ENCODE results near the gene PACSIN2. TPM values are rescaled to one million over a fixed set of nuclear protein-coding genes. Genes with fewer than 3 reads are reported as not detected.
A peak's percentile ranks its signal among the peaks of the same experiment; 100 is the strongest.
"Not testable (repeated sequence)": the region's sequence is repeated elsewhere in the genome, so short reads cannot be mapped to it uniquely, and the experiment has no call there.

Gene PACSIN2
- total and polyA plus RNA-seq, 5 experiments from 2014 or later: 21.9 to 44.9 (median 27.8) TPM

DNA sequence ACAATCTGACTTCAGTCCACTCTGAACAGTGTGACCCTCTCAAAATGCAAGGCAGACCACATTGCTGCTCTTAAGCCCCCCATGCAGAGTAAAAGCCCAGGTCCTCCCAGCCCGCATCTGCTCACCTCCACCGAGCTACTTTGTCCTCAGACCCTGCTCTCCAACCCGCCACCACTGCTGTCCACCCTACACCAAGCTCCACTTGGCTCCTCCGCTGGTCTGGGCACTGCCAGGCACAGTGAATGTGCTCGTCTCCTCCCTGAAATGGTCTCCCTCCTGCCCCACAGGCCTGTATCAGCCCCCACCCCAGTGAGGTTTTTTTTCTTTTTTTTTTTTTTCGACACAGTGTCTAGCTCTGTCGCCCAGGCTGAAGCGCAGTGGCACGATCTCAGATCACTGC, 90.5 kb downstream of the PACSIN2 start:
- Mint-ChIP-seq H3K4me3 (peak overlapping the region in 8 of 10 donors; percentile 14 to 63 (median 49)), H3K27me3 (no peaks in the 10 kb centered on the region), H3K36me3 (peaks cover 0 to 7% (median 0%) of the 10 kb centered on the region in 3 donors), H3K27ac (peak overlapping the region in 5 of 10 donors; percentile 19 to 92 (median 75)), H3K4me1 (peaks cover 37 to 80% (median 66%) of the 10 kb centered on the region in 4 donors), H3K9me3 (no peaks in the 10 kb centered on the region)
- DNase-seq (no peak), ATAC-seq (no peak)
- POLR2A ChIA-PET: interaction anchor here (0.5 to 1.3 kb wide), 3 partner anchors 8 to 121 kb away, joined by 3 to 5 read pairs (median 4); partner anchors contain the start of gene PACSIN2

DNA sequence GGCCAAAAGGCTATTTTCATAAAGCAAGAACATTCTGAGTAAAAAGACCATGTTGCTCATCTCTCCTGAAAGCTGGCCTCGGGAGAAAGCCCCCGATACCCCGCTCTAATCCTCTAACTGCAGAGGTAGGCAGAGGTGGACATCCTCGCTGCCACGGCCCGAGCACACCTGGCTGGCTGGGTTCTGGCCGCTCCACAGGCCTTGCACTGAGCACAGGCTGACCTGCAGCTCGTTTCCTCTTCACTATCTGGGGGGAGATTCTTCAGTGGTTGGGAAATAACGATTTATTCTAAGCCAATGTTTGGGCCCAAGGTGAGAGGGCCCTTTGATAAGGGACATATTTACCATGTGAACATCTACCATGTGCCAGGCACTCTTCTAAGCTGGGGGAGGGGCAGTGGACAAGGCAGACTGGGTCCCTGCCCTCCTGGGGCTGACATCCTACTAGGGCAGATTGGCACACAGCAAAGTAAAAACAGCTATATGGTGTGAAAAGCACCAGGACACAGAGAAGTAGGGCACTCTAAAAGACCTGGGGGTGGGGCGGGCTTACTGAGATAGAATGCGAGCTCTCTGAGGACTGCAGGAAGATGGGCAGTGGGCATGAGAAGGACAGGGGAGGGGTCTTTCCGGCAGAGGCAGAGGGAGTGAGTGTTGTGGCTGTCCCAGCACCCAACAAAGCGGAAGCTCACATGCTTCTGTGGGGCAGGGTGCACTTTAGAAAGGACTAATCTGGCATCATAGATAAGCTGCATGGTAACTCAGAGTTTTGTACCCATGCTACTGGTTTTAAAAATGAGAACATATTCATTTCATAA, 92.4 kb downstream of the PACSIN2 start:
- Mint-ChIP-seq H3K9me3 (no peaks in the 10 kb centered on the region), H3K27ac (peak overlapping the region; percentile 2 to 83 (median 50)), H3K4me3 (peak overlapping the region in 9 of 10 donors; percentile 1 to 68 (median 51)), H3K4me1 (peaks cover 36 to 80% (median 60%) of the 10 kb centered on the region in 4 donors), H3K36me3 (peaks cover 0 to 5% (median 0%) of the 10 kb centered on the region in 3 donors), H3K27me3 (no peaks in the 10 kb centered on the region)
- POLR2A ChIA-PET: interaction anchor here (0.6 kb wide), 1 partner anchor 1994 kb away, joined by 4 read pairs; no protein-coding TSS in a partner anchor
- ATAC-seq (peak; percentile 33 to 53), DNase-seq (peak in 1 of 10 donors; percentile 6)

DNA sequence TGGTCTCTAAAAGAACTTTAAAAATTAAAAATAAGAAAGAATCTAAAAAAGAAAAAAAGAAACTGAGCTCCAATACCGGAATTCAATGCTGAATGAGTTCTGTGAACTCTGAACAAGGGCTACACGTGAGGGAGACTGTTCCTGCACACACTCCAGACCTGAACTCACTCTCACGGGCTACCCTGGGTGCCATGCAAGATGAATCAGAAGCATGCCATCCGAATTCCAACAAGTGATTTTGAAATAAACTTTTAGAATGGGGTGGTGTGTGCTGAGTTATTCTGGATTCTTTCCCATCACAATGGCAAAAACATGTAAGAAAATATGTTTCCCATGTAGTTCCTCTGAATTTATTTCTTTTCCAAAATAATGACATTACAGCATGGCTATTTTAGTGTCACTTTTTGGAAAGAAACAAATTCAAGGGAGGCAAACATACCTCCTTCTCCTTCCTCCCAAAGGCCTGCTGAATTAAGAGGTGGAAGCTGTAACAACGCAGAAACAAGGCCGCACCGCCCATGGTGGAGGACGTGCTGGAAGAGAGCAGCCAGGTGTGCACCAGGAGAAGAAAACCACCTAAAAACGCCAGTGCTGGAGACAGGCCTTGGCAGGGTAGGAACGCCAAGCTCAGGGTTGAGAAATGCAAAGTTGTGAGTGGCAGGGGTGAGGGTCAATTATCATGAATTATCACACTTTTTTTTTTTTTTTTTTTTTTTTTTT, 94.7 kb downstream of the PACSIN2 start:
- ATAC-seq (no peak), DNase-seq (no peak)
- Mint-ChIP-seq H3K27me3 (no peaks in the 10 kb centered on the region), H3K4me3 (no peak overlapping the region), H3K9me3 (no peaks in the 10 kb centered on the region), H3K27ac (peak overlapping the region in 2 of 10 donors; percentile 65 to 73), H3K4me1 (peaks cover 27 to 63% (median 50%) of the 10 kb centered on the region in 4 donors), H3K36me3 (peaks cover 0 to 3% (median 0%) of the 10 kb centered on the region in 3 donors)
- POLR2A ChIA-PET: interaction anchor here (0.7 kb wide), 1 partner anchor 27 kb away, joined by 7 read pairs; no protein-coding TSS in a partner anchor

DNA sequence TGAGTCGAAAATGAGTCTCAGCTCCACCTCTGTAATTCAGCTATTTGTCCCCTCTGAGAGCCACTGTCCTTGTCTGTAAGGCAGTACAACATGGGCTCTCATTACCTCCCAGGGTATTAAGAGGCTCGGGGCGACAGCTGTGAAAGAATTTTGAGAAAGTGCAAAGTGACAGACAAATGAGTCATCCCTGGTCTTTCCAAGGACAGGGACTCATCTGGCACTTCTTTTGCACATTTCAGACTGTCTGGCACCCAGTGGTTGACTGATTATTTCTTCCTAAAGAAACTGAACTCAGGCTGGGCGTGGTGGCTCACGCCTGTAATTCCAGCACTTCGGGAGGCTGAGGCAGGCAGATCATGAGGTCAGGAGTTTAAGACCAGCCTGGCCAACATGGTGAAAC, 95.8 kb downstream of the PACSIN2 start:
- Mint-ChIP-seq H3K4me3 (no peak overlapping the region), H3K27me3 (no peaks in the 10 kb centered on the region), H3K27ac (peak overlapping the region in 1 of 10 donors; percentile 41), H3K36me3 (peaks cover 0 to 3% (median 0%) of the 10 kb centered on the region in 3 donors), H3K9me3 (no peaks in the 10 kb centered on the region), H3K4me1 (peaks cover 23 to 55% (median 48%) of the 10 kb centered on the region in 4 donors)
- DNase-seq: no peak
- no peak for ATAC-seq
- POLR2A ChIA-PET: no interaction called here

DNA sequence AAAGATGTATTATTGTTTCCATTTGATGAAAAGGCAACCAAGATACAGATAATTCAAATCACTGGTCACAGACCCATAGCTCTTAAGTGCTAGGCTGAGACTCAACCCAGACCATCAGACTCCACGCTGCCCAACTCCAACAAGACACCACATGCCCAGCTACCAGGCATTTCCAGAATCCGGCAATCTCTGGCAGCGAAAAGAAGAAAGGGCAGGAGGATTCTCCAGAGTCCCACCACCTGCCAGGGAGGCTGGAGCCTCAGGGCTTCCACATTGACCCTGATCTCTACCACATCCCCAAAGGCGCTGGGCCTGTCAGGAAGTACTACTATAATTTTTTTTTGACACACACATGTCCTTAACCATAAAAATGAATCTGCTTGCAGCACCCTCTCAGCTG, 96.4 kb downstream of the PACSIN2 start:
- no peak for DNase-seq
- Mint-ChIP-seq H3K9me3 (no peaks in the 10 kb centered on the region), H3K4me1 (peaks cover 20 to 51% (median 45%) of the 10 kb centered on the region in 4 donors), H3K27me3 (no peaks in the 10 kb centered on the region), H3K27ac (no peak overlapping the region), H3K36me3 (peaks cover 0 to 3% (median 0%) of the 10 kb centered on the region in 3 donors), H3K4me3 (no peak overlapping the region)
- ATAC-seq: no peak
- POLR2A ChIA-PET: no interaction called here

DNA sequence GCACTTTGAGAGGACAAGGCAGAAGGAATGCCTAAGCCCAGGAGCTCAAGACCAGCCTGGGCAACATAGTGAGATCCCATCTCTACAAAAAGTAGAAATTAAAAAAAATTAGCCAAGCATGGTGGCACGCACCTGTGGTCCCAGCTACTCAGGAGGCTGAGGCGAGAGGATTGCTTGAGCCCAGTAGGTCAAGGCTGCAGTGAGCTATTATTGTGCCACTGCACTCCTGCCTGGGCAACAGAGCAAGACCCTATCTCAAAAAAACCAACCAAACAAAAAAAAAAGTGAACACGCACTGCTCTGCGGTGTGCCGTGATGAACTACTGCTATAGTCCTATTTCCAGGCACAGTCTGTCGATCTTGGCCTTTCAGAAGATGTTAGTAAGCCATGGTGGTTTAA, 97.6 kb downstream of the PACSIN2 start:
- H3K9me3 Mint-ChIP-seq, DNase-seq, H3K36me3 Mint-ChIP-seq, ATAC-seq, H3K4me3 Mint-ChIP-seq, POLR2A ChIA-PET, H3K27me3 Mint-ChIP-seq: not testable (repeated sequence)
- peak overlapping the region in 1 of 10 donors; percentile 55 for H3K27ac Mint-ChIP-seq
- peaks cover 10 to 45% (median 35%) of the 10 kb centered on the region in 4 donors for H3K4me1 Mint-ChIP-seq

DNA sequence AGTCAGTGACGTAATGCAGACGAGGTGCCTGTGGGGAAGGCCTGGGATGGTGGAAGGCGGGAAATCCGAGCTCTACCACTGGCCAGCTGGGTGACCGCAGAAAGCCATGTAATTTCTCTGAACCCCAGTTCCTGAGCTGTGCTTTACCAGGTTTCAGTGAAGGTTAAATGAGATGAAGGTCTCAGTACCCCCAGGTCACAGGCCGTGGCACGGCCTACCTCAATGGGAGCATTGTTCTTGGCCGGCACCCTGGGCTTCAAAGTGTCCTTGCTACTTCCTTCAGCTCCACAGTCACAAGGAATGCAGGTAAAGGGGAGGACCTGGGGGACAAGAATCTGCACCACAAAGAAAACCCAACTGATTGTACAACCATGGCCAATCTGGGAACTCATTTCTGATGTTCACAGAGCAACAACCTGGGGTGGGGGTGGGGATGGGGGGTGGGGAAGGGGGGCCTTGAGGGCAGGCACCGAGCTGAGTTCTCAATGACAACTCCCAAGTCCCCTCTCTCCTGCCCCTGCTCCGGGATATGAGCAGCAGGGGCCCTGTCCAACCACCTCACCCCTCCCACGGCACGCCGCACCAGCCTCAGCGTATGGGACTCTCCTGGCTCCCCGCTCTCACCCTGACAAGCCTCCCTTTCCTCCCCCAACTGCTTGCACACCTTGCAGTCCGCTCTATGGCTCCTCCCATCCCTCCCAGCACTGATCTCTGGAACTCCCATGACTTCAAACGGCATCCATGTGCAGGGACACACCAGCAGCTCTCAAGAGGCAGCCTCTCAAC, 98.8 kb downstream of the PACSIN2 start:
- no peak for ATAC-seq
- H3K27ac Mint-ChIP-seq: peak overlapping the region in 2 of 10 donors; percentile 48 to 55

DNA sequence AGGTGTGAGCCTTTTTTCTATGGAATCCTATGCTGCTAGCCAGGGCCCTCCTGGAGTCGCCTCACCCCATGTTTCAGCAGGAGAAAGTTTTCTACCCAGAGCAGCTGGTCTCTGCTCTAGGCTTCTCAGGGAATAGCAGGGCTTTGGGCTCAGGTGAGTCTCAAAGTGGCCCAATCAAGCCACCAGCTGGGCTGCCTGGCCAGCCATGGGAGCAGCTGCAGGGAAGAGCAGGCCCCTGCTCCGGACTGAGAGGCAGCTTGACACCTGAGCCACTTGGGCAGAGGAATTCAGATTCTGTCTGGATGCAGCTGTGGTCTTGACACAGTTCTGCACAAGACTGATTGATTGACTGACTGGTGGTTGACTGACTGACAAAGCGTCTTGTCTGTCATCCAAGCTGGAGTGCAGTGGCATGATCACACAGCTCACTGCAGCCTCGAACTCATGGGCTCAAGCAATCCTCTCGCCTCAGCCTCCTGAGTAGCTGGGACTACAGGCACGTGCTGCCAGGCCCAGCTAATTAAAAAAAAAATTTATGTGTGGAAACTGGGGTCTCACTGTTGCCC, 100.4 kb downstream of the PACSIN2 start:
- DNase-seq (no peak), ATAC-seq (no peak)
- H3K4me1 Mint-ChIP-seq: peaks cover 4 to 31% (median 25%) of the 10 kb centered on the region in 4 donors
- H3K4me3 Mint-ChIP-seq: no peak overlapping the region
- H3K9me3 Mint-ChIP-seq: no peaks in the 10 kb centered on the region
- no peaks in the 10 kb centered on the region for H3K27me3 Mint-ChIP-seq
- POLR2A ChIA-PET: no interaction called here
- H3K27ac Mint-ChIP-seq: peak overlapping the region in 2 of 10 donors; percentile 13 to 24
- peaks cover 0 to 22% (median 2%) of the 10 kb centered on the region in 3 donors for H3K36me3 Mint-ChIP-seq

More for the DNA sequence above, 98.8 kb downstream of the PACSIN2 start:
- POLR2A ChIA-PET: interaction anchor here (0.6 kb wide), 1 partner anchor 9 kb away, joined by 4 read pairs; no protein-coding TSS in a partner anchor
- H3K4me1 Mint-ChIP-seq: peaks cover 6 to 42% (median 30%) of the 10 kb centered on the region in 4 donors
- DNase-seq: no peak
- no peaks in the 10 kb centered on the region for H3K9me3 Mint-ChIP-seq
- no peaks in the 10 kb centered on the region for H3K27me3 Mint-ChIP-seq
- H3K36me3 Mint-ChIP-seq: peaks cover 0 to 16% (median 2%) of the 10 kb centered on the region in 3 donors
- H3K4me3 Mint-ChIP-seq: no peak overlapping the region

DNA sequence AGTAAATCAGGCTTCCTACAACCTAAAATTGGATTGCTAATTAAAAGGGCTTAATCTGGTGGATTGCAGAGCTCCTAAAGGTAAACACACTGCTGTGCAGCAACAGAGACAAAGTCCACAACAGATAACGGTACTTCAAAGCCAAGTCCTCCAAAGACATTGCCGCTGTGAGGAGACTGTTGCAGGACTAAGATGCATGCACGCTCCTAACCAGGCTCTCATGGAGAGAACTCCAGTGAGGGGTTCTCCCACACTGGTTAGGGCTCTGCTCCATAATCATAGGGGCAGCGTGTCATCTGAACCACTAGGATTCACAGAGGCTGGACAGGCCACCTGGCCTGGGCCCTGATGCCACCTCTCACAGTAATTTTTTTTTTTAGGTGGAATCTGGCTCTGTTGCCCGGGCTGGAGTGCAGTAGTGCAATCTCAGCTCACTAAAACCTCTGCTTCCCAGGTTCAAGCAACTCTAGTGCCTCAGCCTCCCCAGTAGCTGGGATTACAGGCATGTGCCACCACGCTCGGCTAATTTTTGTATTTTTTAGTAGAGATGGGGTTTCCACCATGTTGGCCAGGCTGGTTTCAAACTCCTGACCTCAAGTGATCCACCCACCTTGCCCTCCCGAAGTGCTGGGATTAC, 101.0 kb downstream of the PACSIN2 start:
- H3K4me1 Mint-ChIP-seq: peaks cover 4 to 27% (median 23%) of the 10 kb centered on the region in 4 donors
- H3K27me3 Mint-ChIP-seq: no peaks in the 10 kb centered on the region
- H3K36me3 Mint-ChIP-seq: peaks cover 0 to 28% (median 2%) of the 10 kb centered on the region in 3 donors
- DNase-seq: no peak
- no peak overlapping the region for H3K4me3 Mint-ChIP-seq
- H3K27ac Mint-ChIP-seq: peak overlapping the region in 1 of 10 donors; percentile 24
- H3K9me3 Mint-ChIP-seq: no peaks in the 10 kb centered on the region
- no peak for ATAC-seq
- POLR2A ChIA-PET: no interaction called here

DNA sequence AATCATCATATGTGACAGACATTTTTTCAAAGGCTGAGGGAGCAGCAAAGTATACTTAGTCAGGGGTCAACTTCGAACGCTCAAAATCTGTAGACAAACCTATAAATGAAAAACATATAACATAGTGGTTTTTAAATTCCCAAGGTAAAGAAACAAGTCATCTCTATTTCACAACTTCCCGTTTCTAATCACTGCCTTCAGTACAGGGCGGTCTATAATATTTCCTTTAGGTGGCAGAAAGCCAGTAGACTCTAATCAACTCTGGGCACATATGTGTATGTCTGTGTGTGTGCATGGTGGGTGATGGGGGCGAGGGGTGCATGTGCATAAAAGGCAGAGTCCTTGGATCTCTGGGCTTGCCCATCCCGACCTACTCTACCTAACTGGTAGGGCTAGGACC, 102.9 kb downstream of the PACSIN2 start:
- H3K36me3 Mint-ChIP-seq: peaks cover 0 to 39% (median 6%) of the 10 kb centered on the region in 3 donors
- H3K4me1 Mint-ChIP-seq: peaks cover 6 to 18% (median 15%) of the 10 kb centered on the region in 4 donors
- peak overlapping the region in 1 of 10 donors; percentile 13 for H3K27ac Mint-ChIP-seq
- H3K9me3 Mint-ChIP-seq: no peaks in the 10 kb centered on the region
- ATAC-seq (no peak), DNase-seq (no peak)
- H3K4me3 Mint-ChIP-seq: no peak overlapping the region
- POLR2A ChIA-PET: no interaction called here
- H3K27me3 Mint-ChIP-seq: no peaks in the 10 kb centered on the region

DNA sequence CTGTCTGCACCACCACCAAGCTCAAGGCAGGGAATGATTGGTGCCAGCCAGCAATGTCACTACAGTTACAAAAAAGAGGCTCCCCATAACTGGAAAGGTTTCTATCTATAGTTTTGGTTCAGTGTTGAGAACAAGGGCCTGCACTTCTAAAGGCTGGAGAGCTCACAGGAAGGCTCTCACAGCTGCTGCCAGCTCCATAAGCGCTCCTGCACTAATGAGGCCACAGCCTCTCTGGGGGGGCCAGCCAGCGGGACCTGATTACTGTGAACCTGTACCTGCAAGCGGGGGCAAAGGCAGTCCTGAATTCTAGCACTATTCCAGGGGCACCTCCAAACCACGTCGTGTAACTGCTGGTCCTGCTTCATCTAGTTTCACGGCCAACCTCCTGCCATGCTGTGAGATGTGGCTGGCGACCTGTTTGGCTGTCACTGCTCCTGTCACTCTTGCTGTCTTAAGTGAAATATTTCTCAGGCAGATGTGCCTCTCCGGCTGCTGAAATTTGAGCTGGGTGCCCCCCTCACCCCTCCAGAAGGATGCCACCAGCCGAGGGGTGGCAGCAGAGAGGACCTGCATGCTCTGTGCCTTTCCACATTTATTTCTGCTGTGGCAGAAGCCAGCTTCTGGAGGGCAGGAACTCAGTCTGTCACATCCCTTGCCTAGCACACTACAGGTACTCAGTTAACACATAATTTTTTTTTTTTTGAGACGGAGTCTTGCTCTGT, 104.6 kb downstream of the PACSIN2 start:
- ATAC-seq: no peak
- Mint-ChIP-seq H3K27ac (peak overlapping the region in 1 of 10 donors; percentile 43), H3K27me3 (no peaks in the 10 kb centered on the region), H3K4me3 (no peak overlapping the region), H3K4me1 (peaks cover 4 to 13% (median 8%) of the 10 kb centered on the region in 4 donors), H3K36me3 (peaks cover 0 to 51% (median 6%) of the 10 kb centered on the region in 3 donors), H3K9me3 (no peaks in the 10 kb centered on the region)
- DNase-seq: no peak
- POLR2A ChIA-PET: interaction anchor here (0.5 kb wide), 1 partner anchor 82 kb away, joined by 3 read pairs; no protein-coding TSS in a partner anchor
